Vagina (tissue), 2 donors: ENCODE measurements around the gene DYNC2I2. TPM values are rescaled to one million over a fixed set of nuclear protein-coding genes. Genes with fewer than 3 reads are reported as not detected.

Experiments
- DNase-seq, 2 donors: peaks; one replicate each; pipeline ENCODE4 v3.0.0-alpha.2; 2017; ENCODE audit errors: extremely low spot score in 2 of 2
- H3K27ac ChIP-seq: fragments of 200-600 bp; sonication (generic); one replicate; pipeline ENCODE4 v1.5.1; 2019
- H3K27me3 ChIP-seq: fragments of 200-600 bp; sonication (generic); one replicate; pipeline ENCODE4 v1.5.1; 2019
- H3K36me3 ChIP-seq, 2 donors: fragments of 200-600 bp; sonication (generic); one replicate each; pipeline ENCODE4 v1.5.1; 2017 to 2019
- H3K4me1 ChIP-seq: fragments of 200-600 bp; sonication (generic); one replicate; pipeline ENCODE4 v1.5.1; 2019
- H3K4me3 ChIP-seq, 2 donors: fragments of 200-600 bp; sonication (generic); 1 replicate in 1 of 2; 2 replicates in 1 of 2; pipeline ENCODE4 v1.5.1; 2016 to 2019
- H3K9me3 ChIP-seq: fragments of 200-600 bp; sonication (generic); one replicate; pipeline ENCODE4 v1.5.1; 2019
- CTCF ChIP-seq, 3 experiments: fragments of 450-650 bp in 2 of 3; fragments of 200-600 bp in 1 of 3; sonication (generic) in 1 of 3; IDR thresholded peaks; one replicate each; pipeline ENCODE4 v1.5.1; 2017 to 2019; ENCODE audit warnings: antibody characterized with exemption in 3 of 3, mild to moderate bottlenecking in 2 of 3, moderate library complexity in 2 of 3
- POLR2A ChIP-seq, 2 donors: fragments of 450-650 bp; IDR thresholded peaks; one replicate each; pipeline ENCODE4 v1.6.1; 2017; ENCODE audit warnings: antibody characterized with exemption in 2 of 2, mild to moderate bottlenecking in 2 of 2, moderate library complexity in 2 of 2
- POLR2AphosphoS5 ChIP-seq, 2 donors: sonication (generic); formaldehyde crosslinking; IDR thresholded peaks; one replicate each; pipeline ENCODE4 v1.9.0; 2017; ENCODE audit warnings: antibody characterized with exemption in 2 of 2, mild to moderate bottlenecking in 2 of 2, low read depth in 1 of 2; ENCODE audit not compliant: insufficient read depth in 1 of 2
- intact Hi-C: fragments of 100-400 bp; cut with DNase I; formaldehyde crosslinking; loops from one replicate; pipeline ENCODE4 v1.15.1; 2023
- total RNA-seq: library from RNA; depleted of rRNA; stranded (reverse); fragments of >200 nt; gene quantifications from one replicate; pipeline ENCODE4 v1.2.3, GENCODE V29; 2016

Gene DYNC2I2
- total RNA-seq, 1 donor from 2014 or later, result 46.9 TPM

- intact Hi-C loops, result no loop called here
- Histone ChIP-seq H3K9me3 (no peaks in the 10 kb centered on the region), H3K4me1 (peaks cover 13% of the 10 kb centered on the region), H3K27ac (no peak overlapping the region), H3K4me3 (no peak overlapping the region), H3K36me3 (peaks cover 3 to 89% of the 10 kb centered on the region in 2 donors), H3K27me3 (no peaks in the 10 kb centered on the region)
- no peak for DNase-seq
- TF ChIP-seq CTCF (IDR thresholded peaks at IDR 0.05), result no peak
- TF ChIP-seq POLR2AphosphoS5 (IDR thresholded peaks at IDR 0.05; ENCODE audit: insufficient read depth in 1 of 2, low read depth in 1 of 2), result no peak
- no peak for TF ChIP-seq POLR2A (IDR thresholded peaks at IDR 0.05)
Observed at GRCh38 chr9:128626181-128626580, 30.5 kb downstream of the DYNC2I2 start.

GRCh38 chr9:128625391-128626146, 31.1 kb downstream of the DYNC2I2 start:
- Histone ChIP-seq H3K36me3 (peaks cover 3 to 89% of the 10 kb centered on the region in 2 donors), H3K4me1 (peaks cover 13% of the 10 kb centered on the region), H3K27ac (no peak overlapping the region), H3K9me3 (no peaks in the 10 kb centered on the region), H3K27me3 (no peaks in the 10 kb centered on the region), H3K4me3 (no peak overlapping the region)
- TF ChIP-seq CTCF (IDR thresholded peaks at IDR 0.05), result no peak
- no peak for TF ChIP-seq POLR2AphosphoS5 (IDR thresholded peaks at IDR 0.05; ENCODE audit: insufficient read depth in 1 of 2, low read depth in 1 of 2)
- no peak for TF ChIP-seq POLR2A (IDR thresholded peaks at IDR 0.05)
- intact Hi-C loops, result no loop called here
- DNase-seq, result no peak

- intact Hi-C loops, result no loop called here
- DNase-seq, result no peak
- TF ChIP-seq POLR2AphosphoS5 (IDR thresholded peaks at IDR 0.05; ENCODE audit: insufficient read depth in 1 of 2, low read depth in 1 of 2) (no peak), CTCF (IDR thresholded peaks at IDR 0.05) (no peak), POLR2A (IDR thresholded peaks at IDR 0.05) (no peak)
- H3K27me3 ChIP-seq, result no peaks in the 10 kb centered on the region
- no peaks in the 10 kb centered on the region for H3K9me3 ChIP-seq
- H3K4me3 ChIP-seq, result no peak overlapping the region
- H3K36me3 ChIP-seq, result peaks cover 3 to 89% of the 10 kb centered on the region in 2 donors
- no peak overlapping the region for H3K27ac ChIP-seq
- peaks cover 13% of the 10 kb centered on the region for H3K4me1 ChIP-seq
Observed at GRCh38 chr9:128624566-128624965, 32.1 kb downstream of the DYNC2I2 start.

GRCh38 chr9:128621730-128622455, 34.8 kb downstream of the DYNC2I2 start:
- H3K36me3 ChIP-seq, result peaks cover 3 to 95% of the 10 kb centered on the region in 2 donors
- no peaks in the 10 kb centered on the region for H3K9me3 ChIP-seq
- intact Hi-C loops, result no loop called here
- no peak overlapping the region for H3K4me3 ChIP-seq
- DNase-seq, result no peak
- no peak overlapping the region for H3K27ac ChIP-seq
- H3K4me1 ChIP-seq, result no peaks in the 10 kb centered on the region
- no peaks in the 10 kb centered on the region for H3K27me3 ChIP-seq
- no peak for TF ChIP-seq POLR2A (IDR thresholded peaks at IDR 0.05)
- no peak for TF ChIP-seq POLR2AphosphoS5 (IDR thresholded peaks at IDR 0.05; ENCODE audit: insufficient read depth in 1 of 2, low read depth in 1 of 2)
- TF ChIP-seq CTCF (IDR thresholded peaks at IDR 0.05), result no peak

GRCh38 chr9:128619779-128620178, 36.9 kb downstream of the DYNC2I2 start:
- peaks cover 0 to 95% of the 10 kb centered on the region in 2 donors for H3K36me3 ChIP-seq
- no peaks in the 10 kb centered on the region for H3K4me1 ChIP-seq
- H3K27me3 ChIP-seq, result no peaks in the 10 kb centered on the region
- no peak overlapping the region for H3K4me3 ChIP-seq
- intact Hi-C loops, result no loop called here
- H3K27ac ChIP-seq, result no peak overlapping the region
- no peak for DNase-seq
- no peaks in the 10 kb centered on the region for H3K9me3 ChIP-seq
- TF ChIP-seq POLR2A (IDR thresholded peaks at IDR 0.05), result no peak
- no peak for TF ChIP-seq POLR2AphosphoS5 (IDR thresholded peaks at IDR 0.05; ENCODE audit: insufficient read depth in 1 of 2, low read depth in 1 of 2)
- TF ChIP-seq CTCF (IDR thresholded peaks at IDR 0.05), result no peak
